Liver (tissue), 9 donors: ENCODE data around the gene SNUPN. TPM values are rescaled to one million over a fixed set of nuclear protein-coding genes. Genes with fewer than 3 reads are reported as not detected.

ENCODE experiments used
- DNase-seq: peaks from one replicate; pipeline ENCODE4 v3.0.0-alpha.2; 2017; ENCODE audit warnings: low spot score
- H3K27ac ChIP-seq, 2 donors: one replicate each; pipeline ENCODE4 v1.7.0; 2013; ENCODE audit warnings: inconsistent platforms in 2 of 2, low read length in 2 of 2, control low read depth in 1 of 2, low read depth in 1 of 2, mild to moderate bottlenecking in 1 of 2
- H3K27me3 ChIP-seq, 4 donors: one replicate each; pipeline versions ENCODE4 v1.6.1 to v1.7.0; 2013; ENCODE audit warnings: low read length in 3 of 4, inconsistent platforms in 1 of 4, mild to moderate bottlenecking in 1 of 4, moderate library complexity in 1 of 4; ENCODE audit not compliant: control insufficient read depth in 4 of 4, insufficient read depth in 4 of 4
- H3K36me3 ChIP-seq, 4 donors: one replicate each; pipeline versions ENCODE4 v1.6.1 to v1.7.0; 2013; ENCODE audit warnings: low read length in 3 of 4, mild to moderate bottlenecking in 3 of 4, low read depth in 1 of 4, moderate library complexity in 1 of 4; ENCODE audit not compliant: control insufficient read depth in 4 of 4, insufficient read depth in 3 of 4
- H3K4me1 ChIP-seq, 4 donors: one replicate each; pipeline versions ENCODE4 v1.6.1 to v1.7.0; 2013; ENCODE audit warnings: low read length in 3 of 4, mild to moderate bottlenecking in 3 of 4, moderate library complexity in 1 of 4; ENCODE audit not compliant: control insufficient read depth in 4 of 4, insufficient read depth in 4 of 4
- H3K4me3 ChIP-seq, 3 donors: one replicate each; pipeline versions ENCODE4 v1.6.1 to v1.7.0; 2013; ENCODE audit warnings: low read length in 3 of 3, control low read depth in 1 of 3, low read depth in 1 of 3, mild to moderate bottlenecking in 1 of 3
- H3K9ac ChIP-seq, 2 donors: one replicate each; pipeline ENCODE4 v1.7.0; 2013; ENCODE audit warnings: low read length in 2 of 2, mild to moderate bottlenecking in 2 of 2, moderate library complexity in 2 of 2, control low read depth in 1 of 2, low read depth in 1 of 2
- H3K9me3 ChIP-seq, 4 donors: one replicate each; pipeline versions ENCODE4 v1.6.1 to v1.7.0; 2013; ENCODE audit warnings: low read length in 3 of 4; ENCODE audit not compliant: control insufficient read depth in 4 of 4
- ATF3 ChIP-seq: IDR thresholded peaks from 2 replicates; pipeline ENCODE4 v1.6.1; 2016; ENCODE audit warnings: antibody characterized with exemption
- CTCF ChIP-seq: fragments of 150-350 bp; IDR thresholded peaks from 2 replicates; pipeline ENCODE4 v1.5.1; 2017; ENCODE audit warnings: improper control_type of control experiment, low read depth, low read length; ENCODE audit not compliant: missing input control
- FOXA1 ChIP-seq: IDR thresholded peaks from 2 replicates; pipeline ENCODE4 v1.6.1; 2016; ENCODE audit warnings: antibody characterized with exemption
- FOXA2 ChIP-seq: IDR thresholded peaks from 2 replicates; pipeline ENCODE4 v1.6.1; 2016; ENCODE audit warnings: antibody characterized with exemption
- GABPA ChIP-seq, 2 donors: IDR thresholded peaks in 1 of 2; conservative IDR thresholded peaks in 1 of 2; 2 replicates each; pipeline ENCODE4 v1.6.1; 2016; ENCODE audit warnings: antibody characterized with exemption in 2 of 2, mild to moderate bottlenecking in 1 of 2, moderate library complexity in 1 of 2
- HNF4A ChIP-seq, 2 donors: conservative IDR thresholded peaks; 2 replicates each; pipeline ENCODE4 v1.6.1; 2016; ENCODE audit warnings: antibody characterized with exemption in 2 of 2, mild to moderate bottlenecking in 2 of 2
- JUND ChIP-seq, 2 donors: IDR thresholded peaks; 2 replicates each; pipeline ENCODE4 v1.6.1; 2016; ENCODE audit warnings: antibody characterized with exemption in 2 of 2
- MAX ChIP-seq: IDR thresholded peaks from 2 replicates; pipeline ENCODE4 v1.6.1; 2016; ENCODE audit warnings: antibody characterized with exemption
- RAD21 ChIP-seq, 2 donors: IDR thresholded peaks; 2 replicates each; pipeline ENCODE4 v1.6.1; 2016; ENCODE audit warnings: antibody characterized with exemption in 2 of 2, mild to moderate bottlenecking in 2 of 2
- REST ChIP-seq: IDR thresholded peaks from 2 replicates; pipeline ENCODE4 v1.6.1; 2016; ENCODE audit warnings: antibody characterized with exemption, mild to moderate bottlenecking
- RXRA ChIP-seq, 2 donors: IDR thresholded peaks; 2 replicates each; pipeline ENCODE4 v1.6.1; 2017 to 2018; ENCODE audit warnings: antibody characterized with exemption in 2 of 2, mild to moderate bottlenecking in 1 of 2
- SP1 ChIP-seq: IDR thresholded peaks from 2 replicates; pipeline ENCODE4 v1.6.1; 2018; ENCODE audit warnings: antibody characterized with exemption, mild to moderate bottlenecking
- TAF1 ChIP-seq: conservative IDR thresholded peaks from 2 replicates; pipeline ENCODE4 v1.6.1; 2016; ENCODE audit warnings: antibody characterized with exemption, mild to moderate bottlenecking
- YY1 ChIP-seq: IDR thresholded peaks from 2 replicates; pipeline ENCODE4 v1.6.1; 2016; ENCODE audit warnings: antibody characterized with exemption, mild to moderate bottlenecking
- ZBTB33 ChIP-seq: IDR thresholded peaks from 2 replicates; pipeline ENCODE4 v1.6.1; 2016; ENCODE audit warnings: antibody characterized with exemption
- WGBS: extraction: QIAGEN DNeasy Blood & Tissue Kit; methylation state at CpG from one replicate; pipeline ENCODE4 v1.1.7; 2013; 5-methylcytosine and 5-hydroxymethylcytosine counted together
- polyA plus RNA-seq, 2 donors: library from polyadenylated mRNA; stranded (reverse) in 1 of 2; unstranded in 1 of 2; fragments of 200-250 nt in 1 of 2; fragments of >200 nt in 1 of 2; fragmentation: Nextera tagmentation in 1 of 2; extraction: Ambion mirVana in 1 of 2; gene quantifications; one replicate each; pipeline versions ENCODE4 v1.2.1 to v1.2.3, GENCODE V29; 2013 to 2015
- total RNA-seq, 2 donors: library from RNA; depleted of rRNA; stranded (reverse); fragments of >200 nt; gene quantifications; one replicate each; pipeline ENCODE4 v1.2.3, GENCODE V29; 2014
- donor health status: healthy.
- donor health status: healthy.
- donor health status: healthy.
- donor health status: healthy.
- donor health status: healthy.

The SNUPN gene
- total and polyA plus RNA-seq, 4 donors = 7.8 to 13.2 (median 12.1) TPM

GRCh38 chr15:75661756-75662140, 36.2 kb upstream of the SNUPN start (continued):
- no peak for TF ChIP-seq ZBTB33
- TF ChIP-seq HNF4A (conservative IDR thresholded peaks at IDR 0.05) = no peak
- no peak for TF ChIP-seq RXRA (IDR thresholded peaks at IDR 0.05)
- no peak for TF ChIP-seq ATF3
- no peak for TF ChIP-seq TAF1
- TF ChIP-seq GABPA (IDR thresholded peaks at IDR 0.05 in 1 of 2, conservative IDR thresholded peaks at IDR 0.05 in 1 of 2) = no peak

GRCh38 chr15:75661100-75661755, 35.7 kb upstream of the SNUPN start:
- peaks cover 8 to 40% (median 30%) of the 10 kb centered on the region in 4 donors for H3K4me1 ChIP-seq
- H3K36me3 ChIP-seq = peaks cover 0 to 22% (median 10%) of the 10 kb centered on the region in 4 donors
- 63% methylated on average over 14 of the region's 14 CpGs for WGBS
- H3K4me3 ChIP-seq = no peak overlapping the region
- H3K9ac ChIP-seq = peak overlapping the region in 1 of 2 donors; percentile 46
- no peaks in the 10 kb centered on the region for H3K9me3 ChIP-seq
- H3K27me3 ChIP-seq = no peaks in the 10 kb centered on the region
- TF ChIP-seq RXRA (IDR thresholded peaks at IDR 0.05) = peak in 1 of 2 donors; percentile 17
- no peak for TF ChIP-seq FOXA1
- peak in 1 of 2 donors; percentile 40 for TF ChIP-seq RAD21 (IDR thresholded peaks at IDR 0.05)
- TF ChIP-seq YY1 = no peak
- TF ChIP-seq JUND (IDR thresholded peaks at IDR 0.05) = no peak
- TF ChIP-seq GABPA (IDR thresholded peaks at IDR 0.05 in 1 of 2, conservative IDR thresholded peaks at IDR 0.05 in 1 of 2) = no peak
- TF ChIP-seq ATF3 = no peak
- peak; percentile 16 for TF ChIP-seq SP1
- TF ChIP-seq REST = no peak
- peak; percentile 44 for DNase-seq
- peak overlapping the region; percentile 60 to 69 for H3K27ac ChIP-seq

GRCh38 chr15:75659928-75660645, 34.6 kb upstream of the SNUPN start:
- TF ChIP-seq CTCF (no peak), GABPA (IDR thresholded peaks at IDR 0.05 in 1 of 2, conservative IDR thresholded peaks at IDR 0.05 in 1 of 2) (no peak), ATF3 (no peak), RXRA (IDR thresholded peaks at IDR 0.05) (no peak), FOXA2 (no peak), ZBTB33 (no peak), TAF1 (no peak), FOXA1 (no peak), SP1 (no peak), JUND (IDR thresholded peaks at IDR 0.05) (no peak), MAX (no peak), RAD21 (IDR thresholded peaks at IDR 0.05) (no peak)
- H3K9me3 ChIP-seq = no peaks in the 10 kb centered on the region
- H3K9ac ChIP-seq = no peak overlapping the region
- no peak overlapping the region for H3K4me3 ChIP-seq
- peaks cover 8 to 35% (median 28%) of the 10 kb centered on the region in 4 donors for H3K4me1 ChIP-seq
- DNase-seq = no peak
- peaks cover 0 to 22% (median 10%) of the 10 kb centered on the region in 4 donors for H3K36me3 ChIP-seq
- H3K27me3 ChIP-seq = no peaks in the 10 kb centered on the region
- no peak overlapping the region for H3K27ac ChIP-seq
- 88% methylated on average over 17 of the region's 17 CpGs for WGBS
